Measurements from ENCODE around the gene CHD5. TPM values are rescaled to one million over a fixed set of nuclear protein-coding genes. Genes with fewer than 3 reads are reported as not detected.
"Not testable (repeated sequence)": the region's sequence is repeated elsewhere in the genome, so short reads cannot be mapped to it uniquely, and the experiment has no call there.

Gene CHD5
- total RNA-seq, 2 experiments from 2014 or later = 0.25 to 0.76 TPM

GRCh38 chr1:6071219-6071618 is 108.9 kb downstream of the CHD5 start:
- POLR2A ChIA-PET = no interaction called here
- CTCF ChIA-PET = interaction anchor here (0.8 kb wide), 1 partner anchor 427 kb away, joined by 3 read pairs; no protein-coding TSS in a partner anchor
- H3K9me3 Mint-ChIP-seq (ENCODE audit: low read depth) = no peaks in the 10 kb centered on the region
- H3K27ac Mint-ChIP-seq = no peak overlapping the region
- H3K4me1 Mint-ChIP-seq = no peaks in the 10 kb centered on the region
- no peak overlapping the region for H3K4me3 Mint-ChIP-seq
- no peak for DNase-seq
- peaks cover 28% of the 10 kb centered on the region for H3K36me3 Mint-ChIP-seq (ENCODE audit: low read depth)
- no peaks in the 10 kb centered on the region for H3K27me3 Mint-ChIP-seq
- intact Hi-C loops (cut with DNase I, micrococcal nuclease) = no loop called here
- ATAC-seq = no peak

GRCh38 chr1:6070450-6070974 is 109.6 kb downstream of the CHD5 start:
- CTCF ChIA-PET = interaction anchor here (0.8 kb wide), 1 partner anchor 428 kb away, joined by 3 read pairs; no protein-coding TSS in a partner anchor
- Mint-ChIP-seq H3K27me3 (no peaks in the 10 kb centered on the region), H3K4me3 (no peak overlapping the region), H3K36me3 (ENCODE audit: low read depth) (peaks cover 23% of the 10 kb centered on the region), H3K27ac (no peak overlapping the region), H3K4me1 (no peaks in the 10 kb centered on the region), H3K9me3 (ENCODE audit: low read depth) (no peaks in the 10 kb centered on the region)
- no peak for DNase-seq
- POLR2A ChIA-PET = no interaction called here
- no peak for ATAC-seq
- intact Hi-C loops (cut with DNase I, micrococcal nuclease) = no loop called here

- ChIA-PET CTCF (no interaction called here), POLR2A (no interaction called here)
- ATAC-seq (no peak), DNase-seq (no peak)
- H3K27me3 Mint-ChIP-seq = no peaks in the 10 kb centered on the region
- no peak overlapping the region for H3K27ac Mint-ChIP-seq
- intact Hi-C loops (cut with DNase I, micrococcal nuclease) = no loop called here
- H3K36me3 Mint-ChIP-seq (ENCODE audit: low read depth) = peaks cover 19% of the 10 kb centered on the region
- H3K4me3 Mint-ChIP-seq = no peak overlapping the region
- no peaks in the 10 kb centered on the region for H3K9me3 Mint-ChIP-seq (ENCODE audit: low read depth)
- H3K4me1 Mint-ChIP-seq = no peaks in the 10 kb centered on the region
Measured at GRCh38 chr1:6069573-6069972, 110.5 kb downstream of the CHD5 start.

GRCh38 chr1:6068932-6069331 is 111.2 kb downstream of the CHD5 start:
- Mint-ChIP-seq H3K36me3 (ENCODE audit: low read depth) (peaks cover 17% of the 10 kb centered on the region), H3K4me3 (no peak overlapping the region), H3K4me1 (no peaks in the 10 kb centered on the region), H3K9me3 (ENCODE audit: low read depth) (no peaks in the 10 kb centered on the region), H3K27ac (no peak overlapping the region), H3K27me3 (no peaks in the 10 kb centered on the region)
- DNase-seq = no peak
- intact Hi-C loops (cut with DNase I, micrococcal nuclease) = no loop called here
- ChIA-PET CTCF (no interaction called here), POLR2A (no interaction called here)
- no peak for ATAC-seq

GRCh38 chr1:6068073-6068472 is 112.0 kb downstream of the CHD5 start:
- Mint-ChIP-seq H3K4me3 (no peak overlapping the region), H3K4me1 (peaks cover 3% of the 10 kb centered on the region), H3K9me3 (ENCODE audit: low read depth) (no peaks in the 10 kb centered on the region), H3K36me3 (ENCODE audit: low read depth) (peaks cover 13% of the 10 kb centered on the region), H3K27me3 (no peaks in the 10 kb centered on the region), H3K27ac (no peak overlapping the region)
- intact Hi-C loops (cut with DNase I, micrococcal nuclease) = no loop called here
- ATAC-seq (no peak), DNase-seq (no peak)
- ChIA-PET POLR2A (no interaction called here), CTCF (no interaction called here)

GRCh38 chr1:6066680-6067079 is 113.4 kb downstream of the CHD5 start:
- intact Hi-C loops (cut with DNase I, micrococcal nuclease) = no loop called here
- no peak for ATAC-seq
- ChIA-PET POLR2A (no interaction called here), CTCF (no interaction called here)
- H3K27me3 Mint-ChIP-seq = no peaks in the 10 kb centered on the region
- DNase-seq = no peak
- H3K27ac Mint-ChIP-seq = no peak overlapping the region
- no peaks in the 10 kb centered on the region for H3K9me3 Mint-ChIP-seq (ENCODE audit: low read depth)
- no peak overlapping the region for H3K4me3 Mint-ChIP-seq
- H3K36me3 Mint-ChIP-seq (ENCODE audit: low read depth) = peaks cover 18% of the 10 kb centered on the region
- peaks cover 3% of the 10 kb centered on the region for H3K4me1 Mint-ChIP-seq

GRCh38 chr1:6065093-6065858 is 114.8 kb downstream of the CHD5 start:
- H3K36me3 Mint-ChIP-seq (ENCODE audit: low read depth) = peaks cover 18% of the 10 kb centered on the region
- H3K4me1 Mint-ChIP-seq = peaks cover 3% of the 10 kb centered on the region
- H3K27me3 Mint-ChIP-seq = no peaks in the 10 kb centered on the region
- H3K4me3 Mint-ChIP-seq = no peak overlapping the region
- ChIA-PET CTCF (no interaction called here), POLR2A (no interaction called here)
- intact Hi-C loops (cut with DNase I, micrococcal nuclease) = no loop called here
- no peak for DNase-seq
- no peak overlapping the region for H3K27ac Mint-ChIP-seq
- ATAC-seq = no peak
- H3K9me3 Mint-ChIP-seq (ENCODE audit: low read depth) = no peaks in the 10 kb centered on the region

GRCh38 chr1:6063532-6064053 is 116.5 kb downstream of the CHD5 start:
- DNase-seq; intact Hi-C loops (cut with DNase I, micrococcal nuclease); POLR2A ChIA-PET; H3K4me1 Mint-ChIP-seq; ATAC-seq; CTCF ChIA-PET; H3K4me3 Mint-ChIP-seq; H3K27ac Mint-ChIP-seq; H3K27me3 Mint-ChIP-seq; H3K9me3 Mint-ChIP-seq (ENCODE audit: low read depth): not testable (repeated sequence)
- H3K36me3 Mint-ChIP-seq (ENCODE audit: low read depth) = peaks cover 20% of the 10 kb centered on the region

GRCh38 chr1:6062670-6063069 is 117.5 kb downstream of the CHD5 start:
- H3K4me3 Mint-ChIP-seq = no peak overlapping the region
- POLR2A ChIA-PET = no interaction called here

GRCh38 chr1:6059866-6060265 is 120.3 kb downstream of the CHD5 start:
- DNase-seq (no peak), ATAC-seq (no peak)
- H3K4me1 Mint-ChIP-seq = peaks cover 5% of the 10 kb centered on the region
- ChIA-PET CTCF (interaction anchor here (0.5 kb wide), 1 partner anchor 86 kb away, joined by 4 read pairs; no protein-coding TSS in a partner anchor), POLR2A (no interaction called here)
- no peak overlapping the region for H3K27ac Mint-ChIP-seq
- H3K4me3 Mint-ChIP-seq = no peak overlapping the region
- intact Hi-C loops (cut with DNase I, micrococcal nuclease) = no loop called here
- H3K36me3 Mint-ChIP-seq (ENCODE audit: low read depth) = peaks cover 27% of the 10 kb centered on the region
- no peaks in the 10 kb centered on the region for H3K9me3 Mint-ChIP-seq (ENCODE audit: low read depth)
- H3K27me3 Mint-ChIP-seq = no peaks in the 10 kb centered on the region

More at GRCh38 chr1:6062670-6063069, 117.5 kb downstream of the CHD5 start:
- CTCF ChIA-PET = interaction anchor here (0.6 to 0.7 kb wide), 2 partner anchors 14 to 86 kb away, joined by 3 read pairs; no protein-coding TSS in a partner anchor
- Mint-ChIP-seq H3K9me3 (ENCODE audit: low read depth) (no peaks in the 10 kb centered on the region), H3K27ac (no peak overlapping the region), H3K36me3 (ENCODE audit: low read depth) (peaks cover 22% of the 10 kb centered on the region), H3K4me1 (peaks cover 4% of the 10 kb centered on the region), H3K27me3 (no peaks in the 10 kb centered on the region)
- ATAC-seq = no peak
- no peak for DNase-seq
- intact Hi-C loops (cut with DNase I, micrococcal nuclease) = no loop called here

GRCh38 chr1:6057170-6057845 is 122.8 kb downstream of the CHD5 start:
- Mint-ChIP-seq H3K27me3 (no peaks in the 10 kb centered on the region), H3K9me3 (ENCODE audit: low read depth) (no peaks in the 10 kb centered on the region), H3K4me3 (no peak overlapping the region), H3K4me1 (peaks cover 5% of the 10 kb centered on the region), H3K27ac (no peak overlapping the region), H3K36me3 (ENCODE audit: low read depth) (peaks cover 35% of the 10 kb centered on the region)
- no peak for ATAC-seq
- CTCF ChIA-PET = no interaction called here
- DNase-seq = no peak
- intact Hi-C loops (cut with DNase I, micrococcal nuclease) = no loop called here
- POLR2A ChIA-PET = interaction anchor here (0.7 kb wide), 1 partner anchor 12 kb away, joined by 3 read pairs; the partner anchor contains the start of gene KCNAB2

- no peak for ATAC-seq
- no peaks in the 10 kb centered on the region for H3K27me3 Mint-ChIP-seq
- CTCF ChIA-PET = no interaction called here
- no peak overlapping the region for H3K27ac Mint-ChIP-seq
- H3K9me3 Mint-ChIP-seq (ENCODE audit: low read depth) = no peaks in the 10 kb centered on the region
- intact Hi-C loops (cut with DNase I, micrococcal nuclease) = no loop called here
- H3K4me3 Mint-ChIP-seq = no peak overlapping the region
- H3K36me3 Mint-ChIP-seq (ENCODE audit: low read depth) = peaks cover 32% of the 10 kb centered on the region
- POLR2A ChIA-PET = interaction anchor here (0.7 kb wide), 1 partner anchor 11 kb away, joined by 3 read pairs; the partner anchor contains the start of gene KCNAB2
- peaks cover 5% of the 10 kb centered on the region for H3K4me1 Mint-ChIP-seq
- no peak for DNase-seq
Measured at GRCh38 chr1:6056572-6056948, 123.6 kb downstream of the CHD5 start.
